Measurements from ENCODE around the gene MAN2B2.
"Not testable (repeated sequence)": the region's sequence is repeated elsewhere in the genome, so short reads cannot be mapped to it uniquely, and the experiment has no call there.

The MAN2B2 gene

DNA sequence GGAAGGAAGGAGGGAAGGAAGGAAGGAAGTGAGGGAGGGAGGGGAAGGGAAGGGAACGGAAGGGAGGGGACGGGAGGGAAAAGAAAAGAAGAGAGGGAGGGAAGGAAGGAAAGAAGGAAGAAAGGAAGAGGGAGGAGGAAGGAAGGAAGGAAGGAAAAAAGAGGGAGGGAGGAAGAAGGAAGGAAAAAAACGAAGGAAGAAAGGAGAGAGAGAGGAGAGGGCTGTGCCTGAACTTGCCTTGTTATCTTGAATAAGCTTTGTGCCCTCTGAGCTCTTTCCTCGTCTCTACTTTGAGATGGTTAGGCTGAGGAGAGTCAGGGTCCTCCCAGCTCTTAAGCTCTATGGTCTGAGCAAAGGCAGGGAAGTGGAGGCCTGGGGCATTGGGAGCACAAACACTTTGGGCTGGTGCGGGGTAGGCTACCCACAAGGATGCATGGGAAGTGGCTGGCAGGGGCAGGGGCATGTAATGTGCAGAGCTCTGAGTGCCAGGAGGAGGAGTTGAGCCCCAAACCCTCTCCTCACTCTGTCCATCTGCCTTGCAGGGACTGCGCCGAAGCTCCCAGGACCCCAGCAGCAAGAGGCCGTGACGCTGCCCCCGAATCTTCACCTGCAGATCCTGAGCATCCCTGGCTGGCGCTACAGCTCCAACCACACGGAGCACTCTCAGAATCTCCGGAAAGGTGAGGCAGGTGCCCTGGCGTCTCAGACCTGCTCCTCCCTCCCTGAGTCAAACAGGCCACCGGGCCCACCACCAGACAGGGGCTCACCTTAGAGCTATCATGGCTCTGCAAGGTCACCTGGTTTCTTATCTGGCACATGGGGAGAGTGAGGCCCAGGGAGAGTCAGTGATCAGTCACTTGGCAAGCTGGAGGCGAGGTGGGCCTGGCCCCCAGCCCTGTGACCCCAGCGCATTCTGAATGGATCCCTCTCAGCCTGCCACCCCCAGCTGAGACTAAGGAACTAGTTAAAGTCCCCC is 39.0 kb downstream of the MAN2B2 start:
- in situ Hi-C loops (cut with MboI; ENCODE audit: low sequenced_read_pairs) = no loop called here

DNA sequence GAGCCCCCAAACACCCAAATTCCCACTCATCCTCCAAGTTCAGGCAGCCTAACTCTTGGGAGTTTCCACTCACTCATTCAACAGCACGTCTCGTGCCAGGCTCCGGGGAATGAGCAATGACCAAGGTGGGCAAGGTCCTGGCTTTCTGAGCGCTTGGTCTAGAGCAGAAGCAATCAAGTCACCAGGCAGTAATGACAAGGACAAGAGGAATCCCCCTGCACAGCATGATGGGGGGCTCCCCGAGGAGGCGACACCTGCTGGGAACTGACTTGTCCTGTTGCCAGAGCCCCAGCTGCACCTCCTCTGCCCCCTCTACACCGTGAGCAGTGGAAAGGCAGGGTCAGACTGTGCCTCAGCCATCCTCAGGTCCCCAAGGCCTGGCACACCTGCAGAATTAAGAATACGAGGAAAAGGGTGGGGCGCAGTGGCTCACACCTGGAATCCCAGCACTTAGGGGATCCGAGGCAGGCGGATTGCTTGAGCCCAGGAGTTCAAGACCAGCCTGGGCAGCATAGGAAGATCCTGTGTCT is 39.8 kb downstream of the MAN2B2 start:
- in situ Hi-C loops (cut with MboI; ENCODE audit: low sequenced_read_pairs) = no loop called here

DNA sequence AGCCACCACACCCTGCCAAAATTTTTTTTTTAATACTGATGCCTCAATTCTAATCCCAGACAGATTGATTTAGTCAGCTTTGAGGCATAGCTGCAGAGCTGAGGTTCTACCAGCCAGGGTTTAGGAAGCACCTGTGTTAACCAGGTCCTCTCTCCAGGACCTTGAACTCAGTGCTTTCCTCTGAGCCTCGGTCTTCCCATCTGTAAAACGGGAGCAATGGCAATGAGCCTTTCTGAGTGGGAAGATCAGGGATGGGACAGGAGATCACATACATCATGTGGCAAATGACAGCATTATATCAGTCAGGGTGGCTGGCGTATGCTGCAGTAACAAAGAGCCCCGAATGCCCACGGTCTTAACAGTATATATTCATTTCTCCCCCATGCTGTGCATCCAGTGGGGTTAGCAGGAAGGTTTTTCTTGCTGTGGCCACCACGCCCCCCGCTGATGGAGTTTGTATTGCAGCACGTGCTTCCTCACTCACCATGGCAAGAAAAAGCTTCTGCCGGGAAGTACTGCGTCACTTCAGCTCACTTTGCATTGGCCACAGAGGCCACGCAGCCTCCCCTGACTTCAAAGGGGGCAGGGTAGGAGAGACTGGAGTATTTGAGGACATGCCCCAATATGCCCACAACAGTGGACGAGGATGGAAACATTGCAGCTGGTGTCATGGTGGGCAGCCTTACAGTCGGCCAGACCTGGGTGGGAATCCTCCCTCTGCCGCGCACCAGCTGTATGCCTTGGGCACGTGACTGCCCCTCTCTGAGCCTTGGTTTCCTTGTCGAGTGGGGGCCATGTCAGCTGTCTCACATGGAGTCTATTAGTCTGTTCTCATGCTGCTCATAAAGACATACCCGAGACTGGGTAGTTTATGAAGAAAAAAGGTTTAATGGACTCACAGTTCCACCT is 41.4 kb downstream of the MAN2B2 start:
- in situ Hi-C loops (cut with MboI; ENCODE audit: low sequenced_read_pairs) = no loop called here

DNA sequence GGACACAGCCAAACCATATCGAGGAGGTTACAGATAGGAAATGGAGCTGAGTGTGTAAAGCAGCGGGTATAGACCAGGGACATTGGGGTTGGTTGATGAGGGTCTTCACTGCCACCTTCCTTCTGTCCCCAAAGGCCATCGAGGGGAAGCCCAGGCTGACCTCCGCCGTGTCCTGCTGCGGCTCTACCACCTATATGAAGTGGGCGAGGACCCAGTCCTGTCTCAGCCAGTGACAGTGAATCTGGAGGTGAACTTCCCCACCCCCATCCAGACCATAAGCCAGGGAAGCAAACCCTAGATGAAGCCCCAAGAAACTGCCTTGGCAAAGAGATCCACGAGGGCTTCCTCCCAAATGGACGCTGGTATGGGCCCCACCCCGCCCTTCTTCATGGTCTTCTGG is 42.3 kb downstream of the MAN2B2 start:
- in situ Hi-C loops (cut with MboI; ENCODE audit: low sequenced_read_pairs) = no loop called here

DNA sequence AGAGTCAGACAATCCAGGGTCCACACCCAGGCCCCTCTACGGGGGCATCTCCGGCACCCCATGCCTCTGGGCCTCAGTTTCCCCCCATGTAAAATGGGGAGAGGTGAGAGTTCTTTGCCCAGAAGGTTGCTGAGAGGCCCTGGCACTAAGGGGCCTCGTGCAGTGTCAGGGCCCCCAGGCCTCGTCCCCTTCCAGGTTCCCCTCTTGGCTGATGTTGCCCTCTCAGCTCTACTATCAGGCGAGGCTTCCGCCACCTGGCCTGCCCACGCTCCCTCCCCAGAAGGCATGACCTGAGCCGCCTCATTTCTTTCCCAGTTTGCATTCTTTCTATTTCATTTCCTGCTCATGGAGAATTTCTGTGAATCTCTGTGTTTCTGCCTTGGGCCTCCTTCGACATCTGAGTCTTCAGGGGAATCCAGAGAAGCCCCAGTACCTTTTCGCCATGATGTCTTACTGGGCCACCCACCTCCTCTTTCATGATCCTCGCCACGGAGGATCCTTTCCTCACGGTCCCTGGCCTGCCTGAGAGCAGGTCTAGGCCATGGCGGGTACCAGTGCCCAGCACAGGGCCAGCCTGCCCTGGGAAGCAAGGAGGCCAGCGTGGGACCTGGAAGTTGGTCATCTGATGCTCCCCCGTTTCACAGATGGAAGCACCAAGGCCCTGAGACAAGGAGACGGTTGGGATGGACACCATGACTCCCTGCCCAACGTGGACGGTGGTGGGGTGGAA is 43.6 kb downstream of the MAN2B2 start:
- in situ Hi-C loops (cut with MboI; ENCODE audit: low sequenced_read_pairs) = no loop called here

DNA sequence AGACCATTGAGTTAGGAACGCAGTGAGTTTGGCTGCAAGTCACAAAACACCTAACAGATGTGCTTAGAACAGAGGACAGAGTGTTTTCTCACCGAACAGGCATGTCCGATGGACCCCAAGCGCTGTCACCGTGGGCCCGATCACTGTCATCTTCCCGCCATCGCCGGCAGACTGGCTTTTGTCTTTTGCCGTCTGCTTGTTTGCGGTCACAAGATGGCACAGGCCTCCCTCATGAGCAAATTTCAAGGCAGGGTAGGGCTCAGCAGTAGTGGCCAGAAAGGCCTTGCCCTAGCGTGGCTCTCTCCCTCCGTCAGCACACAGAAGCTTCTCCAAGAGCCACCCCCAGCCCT is 44.1 kb downstream of the MAN2B2 start:
- in situ Hi-C loops (cut with MboI; ENCODE audit: low sequenced_read_pairs) = no loop called here

DNA sequence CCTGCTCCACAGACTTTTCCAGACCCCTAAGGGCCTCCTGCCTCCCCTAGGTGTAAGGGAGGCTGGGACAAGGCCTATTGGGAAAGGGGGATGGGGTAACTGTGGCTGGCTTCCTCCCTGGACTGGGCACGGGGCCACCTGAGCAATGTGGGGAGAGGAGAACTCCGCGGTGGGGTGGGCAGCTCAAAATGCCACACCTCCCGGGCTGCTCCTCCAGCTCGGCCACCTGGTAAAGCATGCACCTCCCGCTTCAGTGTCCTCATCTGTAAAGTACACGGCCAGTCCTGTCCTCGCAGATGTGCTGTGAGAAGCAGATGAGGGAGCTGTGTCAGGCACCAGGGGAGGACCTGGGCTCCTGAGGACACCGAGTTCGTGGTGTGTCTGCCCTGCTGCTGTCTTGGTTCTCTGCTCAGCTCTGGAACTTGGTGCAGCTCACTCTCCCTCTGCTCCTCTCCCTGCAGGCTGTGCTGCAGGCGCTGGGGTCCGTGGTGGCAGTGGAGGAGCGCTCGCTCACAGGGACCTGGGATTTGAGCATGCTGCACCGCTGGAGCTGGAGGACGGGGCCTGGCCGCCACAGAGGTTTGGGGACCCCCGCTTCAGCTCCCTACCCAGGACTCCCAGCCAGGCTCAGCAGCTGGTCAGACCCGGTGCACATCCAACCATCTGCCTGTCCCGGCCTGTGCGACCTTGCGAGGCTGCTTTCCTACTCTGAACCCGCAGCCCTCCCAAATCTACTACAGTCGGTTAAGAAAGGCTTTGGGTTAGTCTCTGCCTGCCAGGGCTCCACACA is 44.7 kb downstream of the MAN2B2 start:
- in situ Hi-C loops (cut with MboI; ENCODE audit: low sequenced_read_pairs) = no loop called here

DNA sequence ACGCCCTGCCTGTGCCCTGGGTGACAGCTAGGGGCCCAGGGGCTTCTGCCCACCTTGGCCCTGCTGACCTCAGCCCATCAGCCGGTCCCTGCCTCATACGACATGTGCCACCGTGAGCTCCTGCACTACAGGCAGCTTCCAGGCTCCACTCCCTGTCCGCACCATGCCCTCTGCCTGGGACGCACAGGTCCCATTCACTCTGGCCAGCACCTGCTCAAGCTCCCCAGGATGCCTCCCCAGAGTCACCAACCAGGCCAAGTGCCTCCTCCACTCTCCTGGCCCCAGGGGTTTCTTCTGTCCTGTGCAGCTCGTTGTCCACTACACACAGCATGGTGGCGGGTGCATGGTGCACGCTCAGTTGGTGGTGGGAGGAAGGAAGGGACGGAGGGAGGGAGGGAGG is 45.3 kb downstream of the MAN2B2 start:
- in situ Hi-C loops (cut with MboI; ENCODE audit: low sequenced_read_pairs) = no loop called here

DNA sequence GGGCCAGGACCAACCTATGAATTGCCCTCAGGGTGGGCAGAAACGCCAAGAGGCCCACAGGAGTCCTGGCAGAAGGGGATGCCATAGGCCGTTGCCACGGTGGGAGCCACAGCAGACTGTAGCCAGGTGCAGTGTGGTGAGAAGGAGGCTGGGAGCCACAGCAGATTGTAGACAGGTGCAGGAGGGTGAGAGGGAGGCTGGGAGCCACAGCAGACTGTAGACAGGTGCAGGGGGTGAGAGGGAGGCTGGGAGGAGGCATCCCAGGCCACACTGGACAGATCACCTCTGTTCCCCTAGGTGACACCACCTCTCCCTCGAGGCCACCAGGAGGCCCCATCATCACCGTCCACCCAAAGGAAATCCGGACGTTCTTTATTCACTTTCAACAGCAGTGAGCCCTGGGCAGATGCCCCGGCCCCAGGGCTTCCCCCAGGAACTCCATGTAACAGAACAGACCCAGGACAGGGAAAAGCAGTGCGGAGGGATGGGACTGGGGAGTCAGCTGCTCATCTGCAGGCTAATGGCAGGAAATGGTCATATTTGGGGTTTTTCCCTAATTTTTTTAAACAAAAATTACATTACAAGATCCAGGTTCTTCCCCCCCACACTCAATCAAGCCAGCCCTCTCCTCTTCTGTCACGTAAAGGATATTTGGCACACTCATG is 46.0 kb downstream of the MAN2B2 start:
- in situ Hi-C loops (cut with MboI; ENCODE audit: low sequenced_read_pairs) = no loop called here

DNA sequence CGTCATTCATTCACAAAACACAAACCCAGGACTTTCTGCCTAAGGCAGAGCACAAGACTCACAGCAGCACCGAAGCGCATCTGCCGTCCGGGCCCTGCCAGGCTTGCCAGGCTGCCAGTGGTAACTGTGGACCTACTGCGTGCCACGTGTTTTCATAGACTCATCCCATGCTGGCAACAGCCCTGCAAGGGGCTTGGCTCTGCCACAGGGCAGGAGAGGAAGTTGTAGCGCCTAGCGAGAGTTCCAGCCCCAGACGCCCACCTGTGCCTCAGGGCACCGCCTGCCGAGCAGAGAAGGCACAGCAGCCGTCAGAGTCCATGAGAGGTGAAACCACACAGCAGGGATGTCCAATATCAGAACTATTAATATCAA is 46.6 kb downstream of the MAN2B2 start:
- in situ Hi-C loops (cut with MboI; ENCODE audit: low sequenced_read_pairs) = no loop called here

DNA sequence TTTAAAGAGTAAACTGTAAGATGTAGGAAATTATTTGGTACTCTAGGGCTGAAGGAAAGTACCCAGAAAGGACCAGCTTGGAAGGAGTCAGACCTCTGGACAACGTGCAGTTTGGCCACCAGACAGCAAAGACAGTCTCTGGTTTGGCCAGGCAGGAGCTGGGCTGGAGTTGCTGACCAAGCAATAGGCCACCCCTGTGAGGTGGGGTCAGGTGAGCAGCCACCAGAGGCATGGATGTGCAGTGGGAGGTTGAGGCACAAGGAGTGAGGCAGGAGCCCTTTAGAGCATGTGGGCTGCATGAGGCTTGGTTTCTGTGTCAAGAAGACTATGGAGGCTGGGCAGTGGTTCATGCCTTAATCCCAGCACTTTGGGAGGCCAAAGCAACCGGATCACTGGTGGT is 47.8 kb downstream of the MAN2B2 start:
- in situ Hi-C loops (cut with MboI; ENCODE audit: low sequenced_read_pairs) = no loop called here

DNA sequence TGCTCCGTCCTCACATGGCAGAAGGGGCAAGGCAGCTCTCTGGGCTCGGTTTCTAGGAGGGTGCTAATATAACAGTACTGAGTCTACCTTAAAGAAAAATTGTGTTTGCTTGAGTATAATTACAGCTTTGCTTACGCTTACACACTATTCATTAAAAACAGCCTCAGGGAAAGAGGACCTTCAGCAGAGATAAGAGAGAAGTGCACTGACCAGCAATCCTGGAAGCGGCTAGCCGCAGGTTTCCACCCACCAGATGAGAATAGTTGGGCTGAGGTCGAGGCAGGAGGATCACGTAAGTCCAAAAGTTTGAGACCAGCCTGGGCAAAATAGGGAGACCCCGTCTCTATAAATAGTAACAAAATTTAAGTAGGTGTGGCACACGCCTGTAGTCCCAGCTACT is 50.3 kb downstream of the MAN2B2 start:
- in situ Hi-C loops (cut with MboI; ENCODE audit: low sequenced_read_pairs) = no loop called here

DNA sequence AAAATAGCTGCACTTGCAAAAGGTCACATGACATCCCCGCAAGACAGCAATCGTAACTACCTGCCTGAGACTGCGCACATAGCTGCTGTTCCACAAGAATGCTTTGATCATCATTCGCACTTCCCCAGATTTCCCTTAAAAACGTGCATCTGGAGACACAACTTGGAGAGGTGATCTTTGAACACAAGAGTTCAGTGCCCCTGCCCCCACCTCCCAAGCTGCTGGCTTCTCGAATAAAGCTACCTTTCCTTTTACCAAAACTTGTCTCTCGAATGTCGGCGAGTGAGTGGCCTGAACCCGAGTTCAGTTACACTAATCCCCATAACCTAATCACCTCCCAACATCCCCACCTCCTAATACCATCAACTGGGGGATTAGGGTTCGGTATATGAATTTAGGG is 51.1 kb downstream of the MAN2B2 start:
- in situ Hi-C loops (cut with MboI; ENCODE audit: low sequenced_read_pairs) = no loop called here

DNA sequence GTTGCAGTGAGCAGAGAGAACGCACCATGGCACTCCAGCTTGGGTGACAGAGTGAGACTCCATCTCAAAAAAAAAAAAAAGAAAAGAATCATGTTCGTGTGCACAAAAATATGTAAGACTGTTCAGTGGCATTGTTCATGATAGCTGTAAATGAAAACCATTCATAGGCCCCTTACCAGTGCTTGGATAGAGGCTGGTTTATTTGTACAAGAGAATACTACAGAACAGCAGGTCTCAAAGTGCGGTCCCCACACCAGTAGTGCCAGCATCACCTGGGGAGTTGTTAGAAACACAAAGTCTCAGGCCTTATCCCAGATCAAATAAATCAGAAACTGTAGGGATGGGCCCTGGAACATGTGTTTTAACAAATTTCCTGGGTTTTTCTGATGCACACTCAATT is 52.8 kb downstream of the MAN2B2 start:
- in situ Hi-C loops (cut with MboI; ENCODE audit: low sequenced_read_pairs) = no loop called here

DNA sequence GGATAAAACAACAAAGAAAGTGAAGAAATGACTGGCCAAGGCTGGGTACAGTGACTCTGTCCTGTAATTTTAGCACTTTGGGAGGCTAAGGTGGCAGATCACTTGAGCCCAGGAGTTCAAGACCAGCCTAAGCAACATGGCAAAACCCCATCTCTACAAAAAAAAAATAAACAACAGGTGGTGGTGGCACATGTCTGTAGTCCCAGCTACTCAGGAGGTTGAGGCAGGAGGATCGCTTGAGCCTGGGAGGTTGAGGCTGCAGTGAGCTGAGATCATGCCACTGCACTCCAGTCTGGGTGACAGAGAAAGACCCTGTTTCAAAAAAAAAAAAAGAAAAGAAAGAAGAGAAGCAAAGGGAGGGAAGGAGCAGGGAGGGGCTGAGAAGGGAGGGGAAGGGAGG is 53.5 kb downstream of the MAN2B2 start:
- in situ Hi-C loops (cut with MboI; ENCODE audit: low sequenced_read_pairs) = not testable (repeated sequence)

DNA sequence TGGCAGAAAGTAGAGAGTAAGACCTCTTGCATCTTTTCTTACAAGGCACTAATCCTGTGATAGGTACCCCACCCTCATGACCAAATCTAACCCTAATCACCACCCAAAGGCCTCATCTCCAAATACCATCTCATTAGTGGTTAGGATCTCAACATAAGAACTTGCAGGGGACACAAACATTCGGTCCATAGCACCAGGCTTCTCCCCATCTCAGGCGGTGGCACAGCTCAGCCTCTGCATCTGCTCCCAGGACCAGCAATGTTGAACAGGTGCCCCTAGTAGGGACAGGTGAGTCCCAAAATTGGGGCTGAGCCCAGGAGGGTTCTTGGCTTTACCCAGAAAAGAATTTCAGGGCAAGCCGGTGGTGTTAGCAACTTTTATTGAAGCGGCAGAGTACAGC is 57.1 kb downstream of the MAN2B2 start:
- in situ Hi-C loops (cut with MboI; ENCODE audit: low sequenced_read_pairs) = no loop called here

DNA sequence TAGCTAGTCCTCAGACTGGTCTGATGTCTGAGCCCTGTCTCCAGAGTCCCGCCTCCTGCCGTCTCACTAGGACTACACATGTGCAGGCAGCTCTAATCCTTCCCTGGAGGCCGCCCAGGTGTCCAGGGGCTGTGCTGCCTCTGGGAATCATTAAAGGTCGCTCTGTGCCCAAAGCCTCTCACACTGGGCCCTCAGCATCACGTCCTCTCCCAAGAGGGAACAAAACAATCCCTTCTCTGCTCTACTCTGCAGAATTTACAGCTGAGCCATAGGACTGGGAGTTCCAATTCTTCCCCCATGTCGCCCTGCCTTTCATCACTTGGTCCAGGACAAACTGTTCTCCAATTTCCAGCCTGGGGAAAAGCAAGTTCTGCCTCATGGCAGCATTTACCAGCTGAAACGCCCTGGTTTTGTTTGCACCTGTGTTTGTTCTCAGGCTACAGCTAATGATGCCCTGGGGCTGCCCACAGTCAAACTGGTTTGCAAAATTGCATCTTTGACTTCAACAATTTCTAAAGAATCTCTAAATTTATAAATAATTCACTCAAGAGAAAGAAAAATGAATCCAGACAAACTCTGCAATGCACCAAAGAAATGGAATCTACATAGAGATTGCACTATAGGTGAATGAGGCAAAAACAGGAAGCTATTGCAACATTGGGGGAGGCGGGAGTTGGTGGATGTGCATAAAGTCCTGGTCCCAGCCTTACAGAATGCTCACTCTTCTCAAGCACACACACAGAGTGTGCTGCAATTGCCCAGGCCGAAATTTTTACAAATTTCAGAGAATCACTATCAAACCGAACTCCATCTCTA is 58.3 kb downstream of the MAN2B2 start:
- in situ Hi-C loops (cut with MboI; ENCODE audit: low sequenced_read_pairs) = no loop called here

DNA sequence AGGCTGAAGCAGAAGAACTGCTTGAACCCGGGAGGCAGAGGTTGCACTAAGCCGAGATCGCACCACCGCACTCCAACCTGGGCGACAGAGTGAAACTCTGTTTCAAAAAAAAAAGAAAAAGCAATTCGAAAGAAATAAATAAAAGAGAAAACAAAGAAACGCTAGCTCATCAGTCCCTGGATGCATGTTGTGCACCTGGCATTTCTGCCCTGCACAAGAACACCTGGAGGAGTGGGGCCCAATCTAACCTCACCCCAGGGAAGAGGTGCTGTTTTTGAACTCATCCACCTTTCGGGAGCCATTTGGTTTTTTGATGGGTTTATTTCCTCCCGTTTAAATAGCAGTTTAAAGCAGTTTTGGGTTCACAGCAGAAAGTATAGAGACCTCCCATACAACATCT is 59.8 kb downstream of the MAN2B2 start:
- in situ Hi-C loops (cut with MboI; ENCODE audit: low sequenced_read_pairs) = no loop called here

DNA sequence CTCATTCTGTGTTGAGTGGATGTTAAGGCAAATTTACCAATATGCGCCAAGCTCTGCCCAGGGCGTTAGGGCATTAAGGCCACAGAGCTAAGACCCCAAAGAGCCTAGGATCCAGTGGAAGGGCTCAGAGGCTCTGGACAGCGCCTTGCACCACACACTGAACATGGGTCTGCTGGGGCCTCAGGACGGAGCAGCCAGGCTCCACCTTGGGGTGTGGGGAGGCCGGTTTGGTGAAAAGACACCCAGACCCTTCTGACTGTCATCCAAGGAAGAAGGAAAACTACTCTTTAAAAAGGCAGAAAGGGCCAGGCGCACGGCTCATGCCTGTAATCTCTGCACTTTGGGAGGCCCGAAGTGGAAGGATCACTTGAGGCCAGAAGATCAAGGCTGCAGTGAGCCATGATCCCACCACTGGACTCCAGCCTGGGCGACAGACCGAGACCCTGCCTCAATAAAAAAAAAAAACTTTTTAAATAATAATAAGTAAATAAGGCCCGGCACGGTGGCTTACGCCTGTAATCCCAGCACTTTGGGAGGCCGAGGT is 64.2 kb downstream of the MAN2B2 start:
- in situ Hi-C loops (cut with MboI; ENCODE audit: low sequenced_read_pairs) = no loop called here

Measured in HL-60/S4 treated with phorbol 12-myristate 13-acetate at 8.2 ng/mL for 4 days and 3 days (cell line).